ENCODE measurements around the gene CDK17.

DNA sequence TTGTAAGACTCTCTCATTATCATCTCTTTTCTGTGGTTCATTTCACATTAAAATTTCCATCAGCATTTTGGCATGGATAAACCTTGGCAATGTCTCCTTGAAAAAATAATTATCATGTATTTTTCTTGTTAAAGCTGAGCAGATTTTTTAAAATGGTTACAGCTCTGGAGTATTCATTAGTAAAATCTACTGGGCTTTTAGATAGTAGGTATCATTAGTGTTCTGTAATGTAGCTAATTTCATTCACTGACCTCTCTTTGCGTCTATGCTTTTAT, 36.9 kb upstream of the CDK17 start:
- TF ChIP-seq SIN3A (IDR thresholded peaks at IDR 0.05; ENCODE audit: borderline replicate concordance, insufficient read depth, low read length) (no peak), POLR2AphosphoS5 (IDR thresholded peaks at IDR 0.05; ENCODE audit: low read depth, low read length) (no peak), TAF1 (IDR thresholded peaks at IDR 0.05; ENCODE audit: borderline replicate concordance, insufficient read depth, low read length) (no peak)
- TF ChIP-seq, protein P1, sequence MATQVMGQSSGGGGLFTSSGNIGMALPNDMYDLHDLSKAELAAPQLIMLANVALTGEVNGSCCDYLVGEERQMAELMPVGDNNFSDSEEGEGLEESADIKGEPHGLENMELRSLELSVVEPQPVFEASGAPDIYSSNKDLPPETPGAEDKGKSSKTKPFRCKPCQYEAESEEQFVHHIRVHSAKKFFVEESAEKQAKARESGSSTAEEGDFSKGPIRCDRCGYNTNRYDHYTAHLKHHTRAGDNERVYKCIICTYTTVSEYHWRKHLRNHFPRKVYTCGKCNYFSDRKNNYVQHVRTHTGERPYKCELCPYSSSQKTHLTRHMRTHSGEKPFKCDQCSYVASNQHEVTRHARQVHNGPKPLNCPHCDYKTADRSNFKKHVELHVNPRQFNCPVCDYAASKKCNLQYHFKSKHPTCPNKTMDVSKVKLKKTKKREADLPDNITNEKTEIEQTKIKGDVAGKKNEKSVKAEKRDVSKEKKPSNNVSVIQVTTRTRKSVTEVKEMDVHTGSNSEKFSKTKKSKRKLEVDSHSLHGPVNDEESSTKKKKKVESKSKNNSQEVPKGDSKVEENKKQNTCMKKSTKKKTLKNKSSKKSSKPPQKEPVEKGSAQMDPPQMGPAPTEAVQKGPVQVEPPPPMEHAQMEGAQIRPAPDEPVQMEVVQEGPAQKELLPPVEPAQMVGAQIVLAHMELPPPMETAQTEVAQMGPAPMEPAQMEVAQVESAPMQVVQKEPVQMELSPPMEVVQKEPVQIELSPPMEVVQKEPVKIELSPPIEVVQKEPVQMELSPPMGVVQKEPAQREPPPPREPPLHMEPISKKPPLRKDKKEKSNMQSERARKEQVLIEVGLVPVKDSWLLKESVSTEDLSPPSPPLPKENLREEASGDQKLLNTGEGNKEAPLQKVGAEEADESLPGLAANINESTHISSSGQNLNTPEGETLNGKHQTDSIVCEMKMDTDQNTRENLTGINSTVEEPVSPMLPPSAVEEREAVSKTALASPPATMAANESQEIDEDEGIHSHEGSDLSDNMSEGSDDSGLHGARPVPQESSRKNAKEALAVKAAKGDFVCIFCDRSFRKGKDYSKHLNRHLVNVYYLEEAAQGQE (IDR thresholded peaks at IDR 0.05; ENCODE audit: insufficient read depth in 1 of 2, low read depth in 2 of 2, low read length in 2 of 2) = no peak
